ENCODE results near the gene LY6G5B. TPM values are rescaled to one million over a fixed set of nuclear protein-coding genes. Genes with fewer than 3 reads are reported as not detected.

The LY6G5B gene
- total RNA-seq, 4 donors from 2014 or later = 2.4 to 21.3 (median 10.3) TPM

DNA sequence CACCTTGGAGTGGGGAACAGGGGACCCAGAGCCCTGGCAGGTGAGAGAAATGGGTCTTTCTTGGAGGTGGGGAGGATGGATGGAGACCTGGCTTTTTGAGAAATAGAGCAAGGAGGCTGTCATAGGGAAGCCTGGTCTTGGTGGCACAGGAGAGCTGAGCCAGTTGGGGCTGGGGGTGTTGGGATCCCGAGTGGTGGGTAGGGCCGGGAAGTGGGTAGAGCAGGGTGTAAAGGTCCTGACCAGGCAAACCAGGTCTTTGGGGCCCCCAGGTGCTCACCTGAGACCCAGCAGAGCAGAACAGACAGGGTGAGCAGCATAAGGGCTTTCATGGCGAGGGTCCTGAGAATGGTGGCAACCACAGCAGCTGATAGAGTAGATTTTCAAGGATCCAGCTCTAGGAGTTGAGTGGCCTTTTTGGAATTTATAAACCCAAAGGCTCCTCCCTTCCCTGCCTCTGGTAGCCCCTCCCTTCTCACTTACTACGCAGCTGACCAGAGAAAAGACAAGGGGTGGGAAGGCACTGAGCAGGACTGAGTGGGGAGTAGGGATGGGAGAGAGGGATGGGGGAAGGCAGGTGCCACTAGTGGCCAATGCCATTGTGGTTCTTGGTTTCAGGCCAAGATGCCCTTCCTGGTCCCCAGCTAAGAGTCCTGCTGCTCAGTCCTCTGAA, 51.7 kb downstream of the LY6G5B start, which contains the start of gene LY6G6C:
Gene LY6G6C (minus strand): TSS at position 396 of the 670 bp plus-strand sequence. CDS start 67 bp downstream, at position 329.
- WGBS, 2 donors (ENCODE audit: low coverage in 1 of 2) = 78 to 82% methylated on average over 2 to 4 of the region's 4 CpGs
- TF ChIP-seq POLR2A (IDR thresholded peaks at IDR 0.05) (no peak), EP300 (IDR thresholded peaks at IDR 0.05; ENCODE audit: low read depth) (no peak), POLR2AphosphoS5 (IDR thresholded peaks at IDR 0.05) (no peak)
- TF ChIP-seq, protein P1, sequence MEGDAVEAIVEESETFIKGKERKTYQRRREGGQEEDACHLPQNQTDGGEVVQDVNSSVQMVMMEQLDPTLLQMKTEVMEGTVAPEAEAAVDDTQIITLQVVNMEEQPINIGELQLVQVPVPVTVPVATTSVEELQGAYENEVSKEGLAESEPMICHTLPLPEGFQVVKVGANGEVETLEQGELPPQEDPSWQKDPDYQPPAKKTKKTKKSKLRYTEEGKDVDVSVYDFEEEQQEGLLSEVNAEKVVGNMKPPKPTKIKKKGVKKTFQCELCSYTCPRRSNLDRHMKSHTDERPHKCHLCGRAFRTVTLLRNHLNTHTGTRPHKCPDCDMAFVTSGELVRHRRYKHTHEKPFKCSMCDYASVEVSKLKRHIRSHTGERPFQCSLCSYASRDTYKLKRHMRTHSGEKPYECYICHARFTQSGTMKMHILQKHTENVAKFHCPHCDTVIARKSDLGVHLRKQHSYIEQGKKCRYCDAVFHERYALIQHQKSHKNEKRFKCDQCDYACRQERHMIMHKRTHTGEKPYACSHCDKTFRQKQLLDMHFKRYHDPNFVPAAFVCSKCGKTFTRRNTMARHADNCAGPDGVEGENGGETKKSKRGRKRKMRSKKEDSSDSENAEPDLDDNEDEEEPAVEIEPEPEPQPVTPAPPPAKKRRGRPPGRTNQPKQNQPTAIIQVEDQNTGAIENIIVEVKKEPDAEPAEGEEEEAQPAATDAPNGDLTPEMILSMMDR (IDR thresholded peaks at IDR 0.05) = no peak
- no peak within 1 kb of the TSS for H3K27ac ChIP-seq

GRCh38 chr6:31722173-31722572, 52.4 kb downstream of the LY6G5B start:
- no peak for DNase-seq
- intact Hi-C loops (cut with DNase I; ENCODE audit: low total_unique reads) = no loop called here
- H3K9me3 ChIP-seq = no peaks in the 10 kb centered on the region
- H3K4me1 ChIP-seq = peaks cover 2 to 31% (median 24%) of the 10 kb centered on the region in 4 donors
- 60 to 66% methylated on average over 1 to 3 of the region's 3 CpGs for WGBS, 2 donors (ENCODE audit: low coverage in 1 of 2)
- no peaks in the 10 kb centered on the region for H3K27me3 ChIP-seq
- no peaks in the 10 kb centered on the region for H3K36me3 ChIP-seq
- H3K4me3 ChIP-seq = no peak overlapping the region
- H3K27ac ChIP-seq = no peak overlapping the region
- in situ Hi-C loops (cut with MboI; ENCODE audit: low pct_ligation_motif_present in 1 of 4, low pct_unique_long_range_greater_than_20kb in 1 of 4, low sequenced_read_pairs in 3 of 4) = no loop called here
- TF ChIP-seq, protein P1 (IDR thresholded peaks at IDR 0.05) = no peak
- no peak for TF ChIP-seq POLR2A (IDR thresholded peaks at IDR 0.05)
- TF ChIP-seq POLR2AphosphoS5 (IDR thresholded peaks at IDR 0.05) = no peak
- TF ChIP-seq EP300 (IDR thresholded peaks at IDR 0.05; ENCODE audit: low read depth) = no peak

More for the DNA sequence above, 51.7 kb downstream of the LY6G5B start, which contains the start of gene LY6G6C:
- no peaks in the 10 kb centered on the region for H3K36me3 ChIP-seq
- in situ Hi-C loops (cut with MboI; ENCODE audit: low pct_ligation_motif_present in 1 of 4, low pct_unique_long_range_greater_than_20kb in 1 of 4, low sequenced_read_pairs in 3 of 4) (no loop called here), intact Hi-C loops (cut with DNase I; ENCODE audit: low total_unique reads) (no loop called here)
- peaks cover 0 to 24% (median 19%) of the 10 kb centered on the region in 4 donors for H3K4me1 ChIP-seq
- H3K9me3 ChIP-seq = no peaks in the 10 kb centered on the region
- H3K27me3 ChIP-seq = no peaks in the 10 kb centered on the region
- no peak within 1 kb of the TSS for H3K4me3 ChIP-seq
- no peak for DNase-seq

Small RNAs within 50 kb of the gene (small RNA-seq; reads per million reads assigned to genes)
- gene LY6G6D (0 reads per million in 4 donors), gene MIR4646 (0 to 0.55 (median 0.32) reads per million in 4 donors), gene MIR6832 (0 reads per million in 4 donors), gene RF00019 (0 reads per million in 4 donors), gene SNORA38 (5.0 to 12.6 (median 10.6) reads per million in 4 donors)

Other genes with a start within 250 kb of the LY6G5B start
- 1 to 10 TPM; 1.4 to 9.7 (median 4.0) TPM for gene MICB, start 171.8 kb upstream of the LY6G5B start, total RNA-seq
- gene MCCD1, start 141.0 kb upstream of the LY6G5B start, total RNA-seq = not detected
- 100 to 1,000 TPM; 147 to 519 (median 271) TPM for gene DDX39B, start 128.0 kb upstream of the LY6G5B start, total RNA-seq
- under 1 TPM in 2 of 4 donors, not detected in 2; 0.82 to 0.95 TPM for gene ATP6V1G2, start 123.4 kb upstream of the LY6G5B start, total RNA-seq
- gene NFKBIL1, start 122.4 kb upstream of the LY6G5B start, total RNA-seq = 10 to 100 TPM; 13.7 to 29.5 (median 22.9) TPM
- not detected for gene LTA, start 97.7 kb upstream of the LY6G5B start, total RNA-seq
- gene TNF, start 94.4 kb upstream of the LY6G5B start, total RNA-seq = 1 to 10 TPM in 1 of 4 donors, under 1 TPM in 1, not detected in 2; 0.41 to 1.1 TPM
- gene LTB, start 87.6 kb upstream of the LY6G5B start, total RNA-seq = 10 to 100 TPM in 1 of 4 donors, 1 to 10 TPM in 1, not detected in 2; 7.6 to 34.8 TPM
- gene LST1, start 83.7 kb upstream of the LY6G5B start, total RNA-seq = 1 to 10 TPM in 3 of 4 donors, not detected in 1; 1.1 to 7.6 (median 1.9) TPM
- gene NCR3, start 77.0 kb upstream of the LY6G5B start, total RNA-seq = not detected
- gene AIF1, start 54.7 kb upstream of the LY6G5B start, total RNA-seq = 10 to 100 TPM in 2 of 4 donors, 1 to 10 TPM in 1, not detected in 1; 9.4 to 19.5 (median 17.3) TPM
- gene PRRC2A, start 49.3 kb upstream of the LY6G5B start, total RNA-seq = 100 to 1,000 TPM in 1 of 4 donors, 10 to 100 TPM in 3; 63.9 to 138 (median 85.8) TPM
- 100 to 1,000 TPM; 221 to 310 (median 231) TPM for gene BAG6, start 17.3 kb upstream of the LY6G5B start, total RNA-seq
- gene APOM, start 14.1 kb upstream of the LY6G5B start, total RNA-seq = 1 to 10 TPM in 2 of 4 donors, not detected in 2; 2.2 to 5.5 TPM
- gene C6orf47, start 9.2 kb upstream of the LY6G5B start, total RNA-seq = 10 to 100 TPM; 18.7 to 45.7 (median 25.2) TPM
- 10 to 100 TPM in 3 of 4 donors, 1 to 10 TPM in 1; 2.4 to 32.9 (median 23.2) TPM for gene GPANK1, start 5.0 kb upstream of the LY6G5B start, total RNA-seq
- 100 to 1,000 TPM; 182 to 231 (median 210) TPM for gene CSNK2B, start 3.9 kb upstream of the LY6G5B start, total RNA-seq
- 1 to 10 TPM in 1 of 4 donors, under 1 TPM in 1, not detected in 2; 0.95 to 2.2 TPM for gene LY6G5C, start 11.1 kb downstream of the LY6G5B start, total RNA-seq
- 10 to 100 TPM; 45.4 to 72.8 (median 67.4) TPM for gene ABHD16A, start 33.3 kb downstream of the LY6G5B start, total RNA-seq
- gene LY6G6F, start 36.9 kb downstream of the LY6G5B start, total RNA-seq = not detected
- gene LY6G6D, start 45.4 kb downstream of the LY6G5B start, total RNA-seq = not detected
- gene LY6G6C, start 51.8 kb downstream of the LY6G5B start, total RNA-seq = not detected
- gene MPIG6B, start 53.4 kb downstream of the LY6G5B start, total RNA-seq = under 1 TPM in 1 of 4 donors, not detected in 3; 0.16 TPM
- gene DDAH2, start 59.3 kb downstream of the LY6G5B start, total RNA-seq = 100 to 1,000 TPM in 3 of 4 donors, 10 to 100 TPM in 1; 78.3 to 148 (median 107) TPM
- gene CLIC1, start 66.6 kb downstream of the LY6G5B start, total RNA-seq = 100 to 1,000 TPM; 253 to 375 (median 362) TPM
- 100 to 1,000 TPM in 1 of 4 donors, 10 to 100 TPM in 3; 16.5 to 159 (median 43.9) TPM for gene MSH5, start 70.0 kb downstream of the LY6G5B start, total RNA-seq
- 10 to 100 TPM in 1 of 4 donors, 1 to 10 TPM in 1, not detected in 2; 3.3 to 11.1 TPM for gene SAPCD1, start 92.7 kb downstream of the LY6G5B start, total RNA-seq
- gene VWA7, start 107.4 kb downstream of the LY6G5B start, total RNA-seq = 10 to 100 TPM in 2 of 4 donors, 1 to 10 TPM in 2; 7.6 to 22.1 (median 9.6) TPM
- gene VARS1, start 125.8 kb downstream of the LY6G5B start, total RNA-seq = 10 to 100 TPM; 18.0 to 54.7 (median 31.1) TPM
- gene LSM2, start 137.0 kb downstream of the LY6G5B start, total RNA-seq = 10 to 100 TPM; 23.5 to 43.0 (median 34.8) TPM
- under 1 TPM in 2 of 4 donors, not detected in 2; 0.64 to 0.68 TPM for gene HSPA1L, start 145.3 kb downstream of the LY6G5B start, total RNA-seq
- gene HSPA1A, start 145.6 kb downstream of the LY6G5B start, total RNA-seq = 100 to 1,000 TPM; 192 to 247 (median 221) TPM
- 100 to 1,000 TPM; 104 to 471 (median 278) TPM for gene HSPA1B, start 157.8 kb downstream of the LY6G5B start, total RNA-seq
- gene NEU1, start 192.8 kb downstream of the LY6G5B start, total RNA-seq = 10 to 100 TPM; 21.1 to 88.7 (median 65.4) TPM
- 100 to 1,000 TPM; 149 to 734 (median 395) TPM for gene SLC44A4, start 209.0 kb downstream of the LY6G5B start, total RNA-seq
- gene EHMT2, start 227.7 kb downstream of the LY6G5B start, total RNA-seq = 10 to 100 TPM; 25.9 to 33.3 (median 27.9) TPM
- gene ZBTB12, start 232.1 kb downstream of the LY6G5B start, total RNA-seq = 1 to 10 TPM in 1 of 4 donors, under 1 TPM in 3; 0.14 to 1.3 (median 0.77) TPM